Measurements from ENCODE around the gene TRAK1.

The TRAK1 gene

DNA sequence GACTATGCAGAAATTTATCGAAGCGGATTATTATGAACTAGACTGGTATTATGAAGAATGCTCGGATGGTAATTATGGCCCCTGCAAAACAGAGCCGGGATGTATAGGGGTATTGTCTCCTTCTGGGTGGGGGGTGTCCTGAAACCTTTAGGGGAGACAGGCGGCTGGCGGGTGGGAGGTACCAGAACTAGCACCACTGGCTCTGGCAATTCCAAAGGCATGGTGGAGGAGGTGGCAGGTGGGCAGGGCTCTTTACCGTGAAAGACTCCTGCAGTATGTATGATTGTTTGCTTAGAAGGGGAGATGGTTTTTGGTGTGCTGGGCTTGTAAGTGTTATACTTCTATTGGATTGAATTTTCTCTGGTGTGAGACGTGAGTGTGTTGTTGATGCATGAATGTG is 58.4 kb downstream of the TRAK1 start:
- H3K27ac ChIP-seq: no peak overlapping the region
- H3K36me3 ChIP-seq: no peaks in the 10 kb centered on the region
- H3K4me1 ChIP-seq (ENCODE audit: control insufficient read depth in 1 of 2, insufficient read depth in 1 of 2, low read depth in 1 of 2, low read length in 1 of 2): peaks cover 21 to 34% of the 10 kb centered on the region in 2 experiments
- TF ChIP-seq, protein P1, sequence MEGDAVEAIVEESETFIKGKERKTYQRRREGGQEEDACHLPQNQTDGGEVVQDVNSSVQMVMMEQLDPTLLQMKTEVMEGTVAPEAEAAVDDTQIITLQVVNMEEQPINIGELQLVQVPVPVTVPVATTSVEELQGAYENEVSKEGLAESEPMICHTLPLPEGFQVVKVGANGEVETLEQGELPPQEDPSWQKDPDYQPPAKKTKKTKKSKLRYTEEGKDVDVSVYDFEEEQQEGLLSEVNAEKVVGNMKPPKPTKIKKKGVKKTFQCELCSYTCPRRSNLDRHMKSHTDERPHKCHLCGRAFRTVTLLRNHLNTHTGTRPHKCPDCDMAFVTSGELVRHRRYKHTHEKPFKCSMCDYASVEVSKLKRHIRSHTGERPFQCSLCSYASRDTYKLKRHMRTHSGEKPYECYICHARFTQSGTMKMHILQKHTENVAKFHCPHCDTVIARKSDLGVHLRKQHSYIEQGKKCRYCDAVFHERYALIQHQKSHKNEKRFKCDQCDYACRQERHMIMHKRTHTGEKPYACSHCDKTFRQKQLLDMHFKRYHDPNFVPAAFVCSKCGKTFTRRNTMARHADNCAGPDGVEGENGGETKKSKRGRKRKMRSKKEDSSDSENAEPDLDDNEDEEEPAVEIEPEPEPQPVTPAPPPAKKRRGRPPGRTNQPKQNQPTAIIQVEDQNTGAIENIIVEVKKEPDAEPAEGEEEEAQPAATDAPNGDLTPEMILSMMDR (IDR thresholded peaks at IDR 0.05): no peak
- H3K27me3 ChIP-seq: no peaks in the 10 kb centered on the region
- H3K9me3 ChIP-seq: no peaks in the 10 kb centered on the region
- no peak overlapping the region for H3K4me3 ChIP-seq (ENCODE audit: low read depth in 1 of 2, low read length in 1 of 2)

DNA sequence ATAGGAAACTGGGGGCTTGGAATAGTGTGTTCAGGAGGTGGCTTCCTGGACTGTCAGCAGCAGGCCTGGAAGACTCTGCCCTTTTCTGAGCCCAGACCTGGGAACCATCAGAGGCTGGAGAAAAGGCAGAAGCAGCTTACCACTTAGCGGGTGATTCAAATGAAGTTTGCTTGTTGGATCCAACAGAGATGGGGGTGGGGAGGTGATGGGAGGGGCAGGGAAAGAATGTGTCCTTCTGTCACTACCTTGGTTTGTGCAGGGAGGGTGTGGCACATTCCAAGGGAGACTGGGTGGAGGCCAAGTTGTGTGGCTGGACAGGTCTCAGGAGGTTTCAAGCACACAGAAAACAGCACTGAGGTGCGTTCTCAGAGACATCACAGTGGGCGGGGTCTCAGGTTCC is 58.8 kb downstream of the TRAK1 start:
- TF ChIP-seq, protein P1 (IDR thresholded peaks at IDR 0.05): no peak
- H3K27me3 ChIP-seq: no peaks in the 10 kb centered on the region
- no peak overlapping the region for H3K4me3 ChIP-seq (ENCODE audit: low read depth in 1 of 2, low read length in 1 of 2)
- no peaks in the 10 kb centered on the region for H3K9me3 ChIP-seq
- H3K4me1 ChIP-seq (ENCODE audit: control insufficient read depth in 1 of 2, insufficient read depth in 1 of 2, low read depth in 1 of 2, low read length in 1 of 2): peaks cover 21 to 34% of the 10 kb centered on the region in 2 experiments
- H3K36me3 ChIP-seq: no peaks in the 10 kb centered on the region
- no peak overlapping the region for H3K27ac ChIP-seq

DNA sequence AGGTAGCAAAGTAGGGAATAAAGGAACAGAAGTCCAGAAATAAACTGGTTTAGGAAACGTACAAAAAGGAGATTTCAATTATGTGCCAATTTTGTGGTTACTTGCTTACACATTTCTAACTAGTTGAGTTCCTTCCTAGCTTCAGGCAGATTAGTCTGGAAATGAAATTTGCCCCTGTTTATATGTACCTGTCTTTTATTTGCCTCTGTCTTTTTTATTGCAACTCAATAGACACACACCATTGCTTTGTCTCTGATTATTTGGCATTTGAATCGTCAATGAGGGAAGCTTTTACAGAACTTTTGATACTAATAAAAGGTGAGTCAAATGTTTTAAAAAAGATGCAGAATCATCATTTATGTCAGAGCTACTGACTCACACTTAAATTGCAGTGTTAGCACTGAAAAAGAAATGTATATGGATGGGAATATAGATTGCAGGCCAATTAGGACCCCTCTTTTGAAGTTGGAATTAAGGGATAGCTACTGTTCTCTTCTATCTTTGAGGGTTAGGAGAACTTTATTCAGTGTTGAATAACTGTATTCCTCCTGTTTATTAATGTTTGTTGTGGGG is 60.5 kb downstream of the TRAK1 start:
- no peaks in the 10 kb centered on the region for H3K9me3 ChIP-seq
- H3K36me3 ChIP-seq: no peaks in the 10 kb centered on the region
- no peak overlapping the region for H3K4me3 ChIP-seq (ENCODE audit: low read depth in 1 of 2, low read length in 1 of 2)
- no peaks in the 10 kb centered on the region for H3K27me3 ChIP-seq
- H3K27ac ChIP-seq: no peak overlapping the region
- TF ChIP-seq, protein P1 (IDR thresholded peaks at IDR 0.05): no peak
- peaks cover 21 to 34% of the 10 kb centered on the region in 2 experiments for H3K4me1 ChIP-seq (ENCODE audit: control insufficient read depth in 1 of 2, insufficient read depth in 1 of 2, low read depth in 1 of 2, low read length in 1 of 2)

DNA sequence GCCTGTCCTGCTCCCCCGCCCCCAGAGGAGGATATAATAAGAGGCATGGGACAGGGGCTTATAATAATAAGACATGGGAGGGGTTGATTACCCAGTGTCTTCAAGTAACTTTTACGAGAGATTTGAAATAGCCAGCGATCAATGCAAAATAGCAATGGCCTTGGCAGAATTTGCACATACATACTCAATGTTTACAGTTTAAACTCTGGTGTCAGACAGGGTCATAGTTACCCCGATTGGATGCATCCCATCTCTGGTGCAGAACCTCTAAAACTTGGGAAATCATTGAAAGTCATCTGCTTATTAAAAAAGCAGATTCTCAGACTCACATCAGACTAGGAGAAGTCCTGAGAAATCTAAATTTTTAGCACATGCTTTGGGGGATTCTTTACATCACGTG is 61.0 kb downstream of the TRAK1 start:
- no peak overlapping the region for H3K27ac ChIP-seq
- H3K9me3 ChIP-seq: no peaks in the 10 kb centered on the region
- H3K36me3 ChIP-seq: no peaks in the 10 kb centered on the region
- no peak overlapping the region for H3K4me3 ChIP-seq (ENCODE audit: low read depth in 1 of 2, low read length in 1 of 2)
- TF ChIP-seq, protein P1 (IDR thresholded peaks at IDR 0.05): no peak
- H3K27me3 ChIP-seq: no peaks in the 10 kb centered on the region
- peaks cover 21 to 34% of the 10 kb centered on the region in 2 experiments for H3K4me1 ChIP-seq (ENCODE audit: control insufficient read depth in 1 of 2, insufficient read depth in 1 of 2, low read depth in 1 of 2, low read length in 1 of 2)

DNA sequence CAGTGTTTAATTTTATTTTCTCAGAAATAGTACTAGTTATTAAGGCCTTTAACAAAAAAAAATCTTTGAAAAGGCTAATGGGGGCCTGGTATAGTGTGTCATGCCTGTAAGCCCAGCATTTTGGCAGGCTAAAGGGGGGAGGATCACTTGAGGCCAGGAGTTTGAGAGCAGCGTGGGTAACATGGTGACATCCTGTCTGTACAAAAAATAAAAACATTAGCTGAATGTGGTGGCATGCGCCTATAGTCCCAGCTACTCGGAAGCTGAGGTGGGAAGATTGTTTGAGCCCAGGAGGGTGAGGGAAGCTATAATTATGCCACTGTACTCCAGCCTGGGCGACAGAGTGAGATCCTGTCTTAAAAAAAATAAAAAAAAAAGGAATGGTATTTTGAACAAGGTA is 61.9 kb downstream of the TRAK1 start:
- Histone ChIP-seq H3K27me3 (no peaks in the 10 kb centered on the region), H3K27ac (no peak overlapping the region), H3K9me3 (no peaks in the 10 kb centered on the region), H3K4me3 (ENCODE audit: low read depth in 1 of 2, low read length in 1 of 2) (no peak overlapping the region), H3K36me3 (no peaks in the 10 kb centered on the region), H3K4me1 (ENCODE audit: control insufficient read depth in 1 of 2, insufficient read depth in 1 of 2, low read depth in 1 of 2, low read length in 1 of 2) (peaks cover 19 to 30% of the 10 kb centered on the region in 2 experiments)
- TF ChIP-seq, protein P1 (IDR thresholded peaks at IDR 0.05): no peak
